ENCODE results near the gene ENOX1.

ENOX1 gene

GRCh38 chr13:43200307-43200706 lies 586.5 kb downstream of the ENOX1 start (continued):
- TF ChIP-seq CSRNP3 (CRISPR knock-in tag; IDR thresholded peaks at IDR 0.05) (no peak), PPARA (CRISPR knock-in tag; IDR thresholded peaks at IDR 0.05; ENCODE audit: borderline replicate concordance) (no peak), RARB (CRISPR knock-in tag; IDR thresholded peaks at IDR 0.05) (no peak), GLIS3 (CRISPR knock-in tag; IDR thresholded peaks at IDR 0.05) (no peak), ZNF565 (CRISPR knock-in tag; conservative IDR thresholded peaks at IDR 0.05; ENCODE audit: low read depth) (no peak), ZC3H10 (CRISPR knock-in tag; IDR thresholded peaks at IDR 0.05) (no peak), ZFP3 (CRISPR knock-in tag; IDR thresholded peaks at IDR 0.05) (no peak)

- TF ChIP-seq TCF4 (CRISPR knock-in tag; IDR thresholded peaks at IDR 0.05; ENCODE audit: borderline replicate concordance) (no peak), ESRRG (CRISPR knock-in tag; IDR thresholded peaks at IDR 0.05) (no peak), PATZ1 (CRISPR knock-in tag; IDR thresholded peaks at IDR 0.05; ENCODE audit: borderline replicate concordance) (no peak), ISL1 (CRISPR knock-in tag; IDR thresholded peaks at IDR 0.05) (no peak), CREB5 (CRISPR knock-in tag; IDR thresholded peaks at IDR 0.05; ENCODE audit: low read depth) (no peak), GLIS3 (CRISPR knock-in tag; IDR thresholded peaks at IDR 0.05) (no peak), POU6F1 (CRISPR knock-in tag; IDR thresholded peaks at IDR 0.05; ENCODE audit: borderline replicate concordance, low read depth) (no peak), ZC3H10 (CRISPR knock-in tag; IDR thresholded peaks at IDR 0.05) (no peak), RARB (CRISPR knock-in tag; IDR thresholded peaks at IDR 0.05) (no peak), TOX (CRISPR knock-in tag; IDR thresholded peaks at IDR 0.05; ENCODE audit: borderline replicate concordance) (no peak), PPARA (CRISPR knock-in tag; IDR thresholded peaks at IDR 0.05; ENCODE audit: borderline replicate concordance) (no peak), CSDC2 (CRISPR knock-in tag; IDR thresholded peaks at IDR 0.05) (no peak), CSRNP3 (CRISPR knock-in tag; IDR thresholded peaks at IDR 0.05) (no peak), ZNF70 (CRISPR knock-in tag; IDR thresholded peaks at IDR 0.05) (no peak)
- ATAC-seq = no peak
These were observed 589.9 kb downstream of the ENOX1 start for GRCh38 chr13:43196750-43197370.

GRCh38 chr13:43196086-43196621 lies 590.6 kb downstream of the ENOX1 start:
- ATAC-seq = peak; percentile 46; the same call in 2 of the 3 replicates
- TF ChIP-seq ZC3H10 (CRISPR knock-in tag; IDR thresholded peaks at IDR 0.05) = no peak
- no peak for TF ChIP-seq OSR1 (CRISPR knock-in tag; IDR thresholded peaks at IDR 0.05)
- TF ChIP-seq ARNTL (CRISPR knock-in tag; IDR thresholded peaks at IDR 0.05; ENCODE audit: borderline replicate concordance, low read depth) = no peak
- TF ChIP-seq CSRNP3 (CRISPR knock-in tag; IDR thresholded peaks at IDR 0.05) = no peak
- no peak for TF ChIP-seq ZFP30 (CRISPR knock-in tag; IDR thresholded peaks at IDR 0.05)
- TF ChIP-seq RARB (CRISPR knock-in tag; IDR thresholded peaks at IDR 0.05) = no peak
- TF ChIP-seq GLIS3 (CRISPR knock-in tag; IDR thresholded peaks at IDR 0.05) = no peak
- TF ChIP-seq PPARA (CRISPR knock-in tag; IDR thresholded peaks at IDR 0.05; ENCODE audit: borderline replicate concordance) = no peak
- TF ChIP-seq ZNF70 (CRISPR knock-in tag; IDR thresholded peaks at IDR 0.05) = no peak
- no peak for TF ChIP-seq ZFP3 (CRISPR knock-in tag; IDR thresholded peaks at IDR 0.05)
- no peak for TF ChIP-seq TOX (CRISPR knock-in tag; IDR thresholded peaks at IDR 0.05; ENCODE audit: borderline replicate concordance)
- no peak for TF ChIP-seq PATZ1 (CRISPR knock-in tag; IDR thresholded peaks at IDR 0.05; ENCODE audit: borderline replicate concordance)
- no peak for TF ChIP-seq TSHZ2 (CRISPR knock-in tag; IDR thresholded peaks at IDR 0.05)
- TF ChIP-seq TCF4 (CRISPR knock-in tag; IDR thresholded peaks at IDR 0.05; ENCODE audit: borderline replicate concordance) = no peak
- no peak for TF ChIP-seq ISL1 (CRISPR knock-in tag; IDR thresholded peaks at IDR 0.05)
- TF ChIP-seq ESRRG (CRISPR knock-in tag; IDR thresholded peaks at IDR 0.05) = no peak
- no peak for TF ChIP-seq BACH2 (CRISPR knock-in tag; IDR thresholded peaks at IDR 0.05; ENCODE audit: borderline replicate concordance)
